WTC11 (cell line): ENCODE data around the gene SPATA19. TPM values are rescaled to one million over a fixed set of nuclear protein-coding genes. Genes with fewer than 3 reads are reported as not detected.

Source experiments
- ATAC-seq: fragments of 200-7000 bp; cut with Tn5 transposase; 2 replicates; pipeline ENCODE4 v1.10.0; 2021; ENCODE audit warnings: mild to moderate bottlenecking, moderate library complexity
- CTCF ChIA-PET: fragments of 300-600 bp; sonication (Branson Sonifier 250); formaldehyde crosslinking; loops from one replicate; lab custom pipeline; 2021; ENCODE audit warnings: antibody characterized with exemption; lab: Charles Lee
- POLR2A ChIA-PET: fragments of 350-600 bp; sonication (Branson Sonifier 250); formaldehyde crosslinking; loops from one replicate; lab custom pipeline; 2021; ENCODE audit warnings: antibody characterized with exemption; lab: Charles Lee
- DNase-seq: peaks from one replicate; pipeline ENCODE4 v3.0.0; 2021; ENCODE audit warnings: low spot score
- H3K27ac Mint-ChIP-seq: 2 replicates; pipeline ENCODE4 v1.8.0; 2021; ENCODE audit warnings: mixed read lengths
- H3K27me3 Mint-ChIP-seq: 2 replicates; pipeline ENCODE4 v1.8.0; 2021; ENCODE audit warnings: low read depth, mild to moderate bottlenecking, moderate library complexity, mixed read lengths
- H3K36me3 Mint-ChIP-seq: 2 replicates; pipeline ENCODE4 v1.8.0; 2021; ENCODE audit warnings: mixed read lengths
- H3K4me1 Mint-ChIP-seq: 2 replicates; pipeline ENCODE4 v1.8.0; 2022; ENCODE audit warnings: mixed read lengths
- H3K4me3 Mint-ChIP-seq: 2 replicates; pipeline ENCODE4 v1.8.0; 2021; ENCODE audit warnings: mild to moderate bottlenecking, moderate library complexity, mixed read lengths
- H3K9me3 Mint-ChIP-seq: 2 replicates; pipeline ENCODE4 v1.8.0; 2021; ENCODE audit warnings: mixed read lengths
- CREM ChIP-seq: sonication (generic); formaldehyde crosslinking; IDR thresholded peaks from 2 replicates; pipeline ENCODE4 v1.8.1; 2022; ENCODE audit warnings: mild to moderate bottlenecking, missing genetic modification reagents, moderate library complexity
- ESRRA ChIP-seq: sonication (generic); formaldehyde crosslinking; IDR thresholded peaks from 2 replicates; pipeline ENCODE4 v1.8.1; 2022; ENCODE audit warnings: mild to moderate bottlenecking, missing genetic modification reagents, borderline replicate concordance
- FOXJ3 ChIP-seq: sonication (generic); formaldehyde crosslinking; IDR thresholded peaks from 2 replicates; pipeline ENCODE4 v1.9.0; 2021; ENCODE audit warnings: missing genetic modification reagents, mild to moderate bottlenecking, borderline replicate concordance
- FOXP1 ChIP-seq: sonication (generic); formaldehyde crosslinking; IDR thresholded peaks from 2 replicates; pipeline ENCODE4 v1.8.0; 2022; ENCODE audit warnings: missing genetic modification reagents, mild to moderate bottlenecking, moderate library complexity, borderline replicate concordance
- MXD4 ChIP-seq: fragments of 250-450 bp; sonication (Bioruptor Pico); IDR thresholded peaks from 2 replicates; pipeline ENCODE4 v1.8.0; 2021; ENCODE audit warnings: mild to moderate bottlenecking, moderate library complexity, borderline replicate concordance
- NFATC4 ChIP-seq: fragments of 250-450 bp; sonication (Bioruptor Pico); IDR thresholded peaks from 2 replicates; pipeline ENCODE4 v1.9.0; 2021; ENCODE audit warnings: mild to moderate bottlenecking
- NFE2L1 ChIP-seq: sonication (generic); formaldehyde crosslinking; IDR thresholded peaks from 2 replicates; pipeline ENCODE4 v1.8.1; 2023; ENCODE audit warnings: missing genetic modification reagents
- NR1H2 ChIP-seq: sonication (generic); formaldehyde crosslinking; IDR thresholded peaks from 2 replicates; pipeline ENCODE4 v1.9.0; 2021; ENCODE audit warnings: mild to moderate bottlenecking, moderate library complexity, missing genetic modification reagents
- NR2C2 ChIP-seq: sonication (generic); formaldehyde crosslinking; IDR thresholded peaks from 2 replicates; pipeline ENCODE4 v1.8.0; 2022; ENCODE audit warnings: mild to moderate bottlenecking, missing genetic modification reagents
- NR3C1 ChIP-seq: sonication (generic); formaldehyde crosslinking; conservative IDR thresholded peaks from 2 replicates; pipeline ENCODE4 v1.8.1; 2023; ENCODE audit warnings: low read depth, mild to moderate bottlenecking, missing genetic modification reagents
- RORB ChIP-seq: fragments of 250-450 bp; sonication (Bioruptor Pico); IDR thresholded peaks from 2 replicates; pipeline ENCODE4 v1.9.0; 2021; ENCODE audit warnings: mild to moderate bottlenecking
- SMAD4 ChIP-seq: sonication (generic); formaldehyde crosslinking; IDR thresholded peaks from 2 replicates; pipeline ENCODE4 v1.8.0; 2022; ENCODE audit warnings: mild to moderate bottlenecking, missing genetic modification reagents
- ZNF671 ChIP-seq: fragments of 250-450 bp; sonication (Bioruptor Pico); IDR thresholded peaks from 2 replicates; pipeline ENCODE4 v1.8.0; 2021; ENCODE audit warnings: mild to moderate bottlenecking
- total RNA-seq: library from RNA; stranded (reverse); gene quantifications from 3 replicates; pipeline ENCODE4 v1.2.3, GENCODE V29; 2021
- TF ChIP-seq, protein P1 (sequence below): fragments of 250-450 bp; sonication (Bioruptor Pico); IDR thresholded peaks from 2 replicates; pipeline ENCODE4 v1.9.0; 2021; ENCODE audit warnings: moderate library complexity, mild to moderate bottlenecking, inconsistent platforms, borderline replicate concordance
- TF ChIP-seq, protein P2 (sequence below): sonication (generic); formaldehyde crosslinking; conservative IDR thresholded peaks from 2 replicates; pipeline ENCODE4 v1.8.1; 2022; ENCODE audit warnings: mild to moderate bottlenecking, missing genetic modification reagents
- TF ChIP-seq, protein P3 (sequence below): sonication (generic); formaldehyde crosslinking; IDR thresholded peaks from 2 replicates; pipeline ENCODE4 v1.8.1; 2022; ENCODE audit warnings: mild to moderate bottlenecking, moderate library complexity, missing genetic modification reagents
- TF ChIP-seq, protein P4 (sequence below): sonication (generic); formaldehyde crosslinking; IDR thresholded peaks from 2 replicates; pipeline ENCODE4 v1.8.0; 2022; ENCODE audit warnings: mild to moderate bottlenecking, missing genetic modification reagents
- TF ChIP-seq, protein P5 (sequence below): sonication (generic); formaldehyde crosslinking; IDR thresholded peaks from 2 replicates; pipeline ENCODE4 v1.8.1; 2023; ENCODE audit warnings: mild to moderate bottlenecking, missing genetic modification reagents
- TF ChIP-seq, protein P6 (sequence below): fragments of 250-450 bp; sonication (Bioruptor Pico); IDR thresholded peaks from 2 replicates; pipeline ENCODE4 v1.9.0; 2021; ENCODE audit warnings: mild to moderate bottlenecking
- TF ChIP-seq, protein P7 (sequence below): sonication (generic); formaldehyde crosslinking; conservative IDR thresholded peaks from 2 replicates; pipeline ENCODE4 v1.8.1; 2023; ENCODE audit warnings: mild to moderate bottlenecking, low read depth, missing genetic modification reagents, moderate library complexity

Gene SPATA19
- total RNA-seq, 1 experiment from 2014 or later = not detected

DNA sequence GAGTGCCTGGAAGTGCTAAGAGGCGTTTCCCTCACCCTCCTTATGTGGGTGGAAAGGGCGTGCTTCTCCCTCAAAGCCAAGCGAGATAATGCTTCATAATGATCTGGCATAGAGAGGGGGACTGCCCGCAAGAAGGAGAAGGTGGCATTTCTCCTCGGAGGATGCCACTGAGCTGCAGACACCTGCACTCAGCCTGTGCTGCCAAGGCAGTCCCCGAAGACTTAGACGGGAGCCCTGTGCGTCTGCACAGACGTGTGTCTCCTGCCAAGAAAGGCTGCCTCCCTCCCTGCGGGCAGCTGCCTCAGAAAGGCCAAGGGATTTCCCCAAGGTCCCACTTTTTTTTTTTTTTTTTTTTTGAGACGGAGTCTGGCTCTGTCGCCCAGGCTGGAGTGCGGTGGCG is 48.1 kb upstream of the SPATA19 start:
- H3K4me1 Mint-ChIP-seq = peaks cover 28% of the 10 kb centered on the region
- H3K9me3 Mint-ChIP-seq = no peaks in the 10 kb centered on the region
- no peak overlapping the region for H3K27ac Mint-ChIP-seq
- no peak overlapping the region for H3K4me3 Mint-ChIP-seq
- CTCF ChIA-PET = no interaction called here
- H3K36me3 Mint-ChIP-seq = peaks cover 8% of the 10 kb centered on the region
- no peaks in the 10 kb centered on the region for H3K27me3 Mint-ChIP-seq
- TF ChIP-seq, protein P1, sequence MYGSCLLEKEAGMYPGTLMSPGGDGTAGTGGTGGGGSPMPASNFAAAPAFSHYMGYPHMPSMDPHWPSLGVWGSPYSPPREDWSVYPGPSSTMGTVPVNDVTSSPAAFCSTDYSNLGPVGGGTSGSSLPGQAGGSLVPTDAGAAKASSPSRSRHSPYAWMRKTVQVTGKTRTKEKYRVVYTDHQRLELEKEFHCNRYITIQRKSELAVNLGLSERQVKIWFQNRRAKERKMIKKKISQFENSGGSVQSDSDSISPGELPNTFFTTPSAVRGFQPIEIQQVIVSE (CRISPR knock-in tag) = no peak
- no peak for TF ChIP-seq ESRRA (CRISPR knock-in tag)
- no peak for TF ChIP-seq SMAD4
- no peak for TF ChIP-seq NFE2L1 (CRISPR knock-in tag)
- TF ChIP-seq ZNF671 (CRISPR knock-in tag) = no peak
- TF ChIP-seq, protein P2, sequence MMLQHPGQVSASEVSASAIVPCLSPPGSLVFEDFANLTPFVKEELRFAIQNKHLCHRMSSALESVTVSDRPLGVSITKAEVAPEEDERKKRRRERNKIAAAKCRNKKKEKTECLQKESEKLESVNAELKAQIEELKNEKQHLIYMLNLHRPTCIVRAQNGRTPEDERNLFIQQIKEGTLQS (CRISPR knock-in tag) = no peak
- no peak for TF ChIP-seq RORB (CRISPR knock-in tag)
- no peak for TF ChIP-seq MXD4 (CRISPR knock-in tag)
- TF ChIP-seq, protein P3, sequence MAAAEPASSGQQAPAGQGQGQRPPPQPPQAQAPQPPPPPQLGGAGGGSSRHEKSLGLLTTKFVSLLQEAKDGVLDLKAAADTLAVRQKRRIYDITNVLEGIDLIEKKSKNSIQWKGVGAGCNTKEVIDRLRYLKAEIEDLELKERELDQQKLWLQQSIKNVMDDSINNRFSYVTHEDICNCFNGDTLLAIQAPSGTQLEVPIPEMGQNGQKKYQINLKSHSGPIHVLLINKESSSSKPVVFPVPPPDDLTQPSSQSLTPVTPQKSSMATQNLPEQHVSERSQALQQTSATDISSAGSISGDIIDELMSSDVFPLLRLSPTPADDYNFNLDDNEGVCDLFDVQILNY (CRISPR knock-in tag) = no peak
- no peak for TF ChIP-seq NFATC4 (CRISPR knock-in tag)
- TF ChIP-seq, protein P4, sequence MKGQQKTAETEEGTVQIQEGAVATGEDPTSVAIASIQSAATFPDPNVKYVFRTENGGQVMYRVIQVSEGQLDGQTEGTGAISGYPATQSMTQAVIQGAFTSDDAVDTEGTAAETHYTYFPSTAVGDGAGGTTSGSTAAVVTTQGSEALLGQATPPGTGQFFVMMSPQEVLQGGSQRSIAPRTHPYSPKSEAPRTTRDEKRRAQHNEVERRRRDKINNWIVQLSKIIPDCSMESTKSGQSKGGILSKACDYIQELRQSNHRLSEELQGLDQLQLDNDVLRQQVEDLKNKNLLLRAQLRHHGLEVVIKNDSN (CRISPR knock-in tag) = no peak
- no peak for TF ChIP-seq CREM (CRISPR knock-in tag)
- no peak for TF ChIP-seq NR2C2
- TF ChIP-seq, protein P5, sequence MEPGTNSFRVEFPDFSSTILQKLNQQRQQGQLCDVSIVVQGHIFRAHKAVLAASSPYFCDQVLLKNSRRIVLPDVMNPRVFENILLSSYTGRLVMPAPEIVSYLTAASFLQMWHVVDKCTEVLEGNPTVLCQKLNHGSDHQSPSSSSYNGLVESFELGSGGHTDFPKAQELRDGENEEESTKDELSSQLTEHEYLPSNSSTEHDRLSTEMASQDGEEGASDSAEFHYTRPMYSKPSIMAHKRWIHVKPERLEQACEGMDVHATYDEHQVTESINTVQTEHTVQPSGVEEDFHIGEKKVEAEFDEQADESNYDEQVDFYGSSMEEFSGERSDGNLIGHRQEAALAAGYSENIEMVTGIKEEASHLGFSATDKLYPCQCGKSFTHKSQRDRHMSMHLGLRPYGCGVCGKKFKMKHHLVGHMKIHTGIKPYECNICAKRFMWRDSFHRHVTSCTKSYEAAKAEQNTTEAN (CRISPR knock-in tag) = no peak
- TF ChIP-seq NR1H2 (CRISPR knock-in tag) = no peak
- DNase-seq (no peak), ATAC-seq (no peak)
- POLR2A ChIA-PET = interaction anchor here (0.7 kb wide), 1 partner anchor 96 kb away, joined by 4 read pairs; no protein-coding TSS in a partner anchor

DNA sequence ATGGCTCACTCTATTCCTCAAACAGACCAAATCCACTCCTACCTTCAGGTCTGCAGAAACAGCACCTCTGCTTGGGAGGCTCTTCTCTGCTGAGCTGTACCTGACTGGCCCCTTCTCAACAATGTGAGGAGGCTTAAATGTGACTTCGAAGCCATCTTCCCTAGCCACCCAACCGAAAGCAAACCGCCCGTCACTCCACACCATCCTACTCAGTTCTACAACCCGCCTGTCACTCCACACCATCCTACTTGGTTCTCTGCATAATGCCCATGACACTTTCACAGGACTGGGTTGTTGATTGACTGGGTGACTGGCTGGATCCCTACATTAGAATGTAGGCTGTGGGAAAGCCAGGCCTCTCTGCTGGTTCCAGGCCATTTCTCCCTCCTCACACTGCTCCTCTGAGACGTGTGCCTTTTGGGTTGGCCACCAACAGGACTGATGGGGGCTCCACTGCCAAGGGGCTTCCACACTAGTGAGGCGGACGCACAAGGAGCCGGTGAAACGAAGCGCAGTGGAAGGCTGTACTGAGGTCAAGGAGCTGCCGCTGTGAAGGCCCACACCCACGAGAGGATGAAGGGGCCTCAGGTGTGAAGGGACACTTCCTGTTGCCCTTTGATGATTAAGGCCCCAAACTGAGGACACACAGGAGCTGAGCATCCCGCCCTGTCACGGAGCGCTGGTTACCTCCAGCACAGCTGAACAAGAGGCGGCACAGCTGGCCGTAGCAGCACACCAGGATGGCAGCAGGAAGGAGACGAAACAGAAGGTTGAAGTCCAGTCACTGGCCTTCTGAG is 47.5 kb upstream of the SPATA19 start:
- H3K4me1 Mint-ChIP-seq = peaks cover 23% of the 10 kb centered on the region
- DNase-seq = no peak
- no peak overlapping the region for H3K4me3 Mint-ChIP-seq
- H3K36me3 Mint-ChIP-seq = peaks cover 8% of the 10 kb centered on the region
- TF ChIP-seq NFE2L1 (CRISPR knock-in tag) (no peak), FOXP1 (CRISPR knock-in tag) (no peak; the same call in 1 of the 2 replicates), FOXJ3 (CRISPR knock-in tag) (no peak), SMAD4 (no peak), NR3C1 (CRISPR knock-in tag) (no peak)
- TF ChIP-seq, protein P6, sequence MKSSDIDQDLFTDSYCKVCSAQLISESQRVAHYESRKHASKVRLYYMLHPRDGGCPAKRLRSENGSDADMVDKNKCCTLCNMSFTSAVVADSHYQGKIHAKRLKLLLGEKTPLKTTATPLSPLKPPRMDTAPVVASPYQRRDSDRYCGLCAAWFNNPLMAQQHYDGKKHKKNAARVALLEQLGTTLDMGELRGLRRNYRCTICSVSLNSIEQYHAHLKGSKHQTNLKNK = no peak
- TF ChIP-seq, protein P7, sequence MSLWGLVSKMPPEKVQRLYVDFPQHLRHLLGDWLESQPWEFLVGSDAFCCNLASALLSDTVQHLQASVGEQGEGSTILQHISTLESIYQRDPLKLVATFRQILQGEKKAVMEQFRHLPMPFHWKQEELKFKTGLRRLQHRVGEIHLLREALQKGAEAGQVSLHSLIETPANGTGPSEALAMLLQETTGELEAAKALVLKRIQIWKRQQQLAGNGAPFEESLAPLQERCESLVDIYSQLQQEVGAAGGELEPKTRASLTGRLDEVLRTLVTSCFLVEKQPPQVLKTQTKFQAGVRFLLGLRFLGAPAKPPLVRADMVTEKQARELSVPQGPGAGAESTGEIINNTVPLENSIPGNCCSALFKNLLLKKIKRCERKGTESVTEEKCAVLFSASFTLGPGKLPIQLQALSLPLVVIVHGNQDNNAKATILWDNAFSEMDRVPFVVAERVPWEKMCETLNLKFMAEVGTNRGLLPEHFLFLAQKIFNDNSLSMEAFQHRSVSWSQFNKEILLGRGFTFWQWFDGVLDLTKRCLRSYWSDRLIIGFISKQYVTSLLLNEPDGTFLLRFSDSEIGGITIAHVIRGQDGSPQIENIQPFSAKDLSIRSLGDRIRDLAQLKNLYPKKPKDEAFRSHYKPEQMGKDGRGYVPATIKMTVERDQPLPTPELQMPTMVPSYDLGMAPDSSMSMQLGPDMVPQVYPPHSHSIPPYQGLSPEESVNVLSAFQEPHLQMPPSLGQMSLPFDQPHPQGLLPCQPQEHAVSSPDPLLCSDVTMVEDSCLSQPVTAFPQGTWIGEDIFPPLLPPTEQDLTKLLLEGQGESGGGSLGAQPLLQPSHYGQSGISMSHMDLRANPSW (CRISPR knock-in tag) = no peak
- TF ChIP-seq, all 79 proteins: peak for 0
- H3K27ac Mint-ChIP-seq = no peak overlapping the region
- H3K27me3 Mint-ChIP-seq = no peaks in the 10 kb centered on the region
- ChIA-PET CTCF (interaction anchor here (1.5 kb wide), 1 partner anchor 157 kb away, joined by 4 read pairs; no protein-coding TSS in a partner anchor), POLR2A (no interaction called here)
- no peak for ATAC-seq
- H3K9me3 Mint-ChIP-seq = no peaks in the 10 kb centered on the region
